GM12891 (cell line): ENCODE data around the gene KMO.

Source experiments
- POLR2A ChIP-seq: IDR thresholded peaks from 2 replicates; pipeline ENCODE4 v1.6.1; 2011; ENCODE audit warnings: low read depth, low read length, control low read depth
- POLR2AphosphoS5 ChIP-seq: IDR thresholded peaks from 2 replicates; pipeline ENCODE4 v1.6.1; 2011; ENCODE audit warnings: low read depth, low read length, control low read depth
- TAF1 ChIP-seq: IDR thresholded peaks from 2 replicates; pipeline ENCODE4 v1.6.1; 2011; ENCODE audit warnings: low read depth, low read length, control low read depth

GRCh38 chr1:241598249-241598648, 66.1 kb downstream of the KMO start:
- TF ChIP-seq POLR2A, result no peak
- no peak for TF ChIP-seq POLR2AphosphoS5
- TF ChIP-seq TAF1, result no peak
